Measurements from ENCODE around the gene GTF2A1. TPM values are rescaled to one million over a fixed set of nuclear protein-coding genes. Genes with fewer than 3 reads are reported as not detected.
A peak's percentile ranks its signal among the peaks of the same experiment; 100 is the strongest.

The GTF2A1 gene
- total RNA-seq, 2 donors from 2014 or later = 21.2 to 54.9 TPM

- Histone ChIP-seq H3K4me3 (no peak overlapping the region), H3K36me3 (no peaks in the 10 kb centered on the region), H3K27ac (peak overlapping the region in 1 of 2 donors; percentile 99), H3K27me3 (replicated peaks; ENCODE audit: insufficient read depth) (no peaks in the 10 kb centered on the region), H3K9me3 (no peaks in the 10 kb centered on the region), H3K4me1 (replicated peaks) (no peaks in the 10 kb centered on the region)
- WGBS = 75% methylated on average over 5 of the region's 5 CpGs
- TF ChIP-seq POLR2A (IDR thresholded peaks at IDR 0.05) (no peak), POLR2AphosphoS5 (IDR thresholded peaks at IDR 0.05) (no peak), CTCF (IDR thresholded peaks at IDR 0.05) (no peak)
- intact Hi-C loops (cut with DNase I) = no loop called here
- no peak for DNase-seq (ENCODE audit: low spot score)
Measured at GRCh38 chr14:81222126-81222525, 1.4 kb upstream of the GTF2A1 start.

- Histone ChIP-seq H3K4me3 (peak overlapping the region; percentile 69 to 73), H3K27ac (peak overlapping the region; percentile 98 to 99), H3K4me1 (replicated peaks) (no peaks in the 10 kb centered on the region), H3K27me3 (replicated peaks; ENCODE audit: insufficient read depth) (no peaks in the 10 kb centered on the region), H3K36me3 (no peaks in the 10 kb centered on the region), H3K9me3 (no peaks in the 10 kb centered on the region)
- DNase-seq (ENCODE audit: low spot score) = peak; percentile 6
- TF ChIP-seq POLR2AphosphoS5 (IDR thresholded peaks at IDR 0.05) = no peak
- no peak for TF ChIP-seq CTCF (IDR thresholded peaks at IDR 0.05)
- no peak for TF ChIP-seq POLR2A (IDR thresholded peaks at IDR 0.05)
- intact Hi-C loops (cut with DNase I) = no loop called here
- 27% methylated on average over 16 of the region's 16 CpGs for WGBS
Measured at GRCh38 chr14:81221579-81222102, 882 bp upstream of the GTF2A1 start.

- H3K4me1 ChIP-seq (replicated peaks) = no peaks in the 10 kb centered on the region
- intact Hi-C loops (cut with DNase I) = no loop called here
Measured at GRCh38 chr14:81220580-81220829, 254 bp downstream of the GTF2A1 start.

GRCh38 chr14:81219759-81220579 lies 790 bp downstream of the GTF2A1 start:
- H3K36me3 ChIP-seq = no peaks in the 10 kb centered on the region
- H3K4me1 ChIP-seq (replicated peaks) = no peaks in the 10 kb centered on the region
- DNase-seq (ENCODE audit: low spot score) = peak; percentile 9
- no peak for TF ChIP-seq POLR2AphosphoS5 (IDR thresholded peaks at IDR 0.05)
- peak overlapping the region; percentile 69 to 73 for H3K4me3 ChIP-seq
- 2% methylated on average over 64 of the region's 84 CpGs for whole genome bisulfite sequencing
- H3K9me3 ChIP-seq = no peaks in the 10 kb centered on the region
- peak overlapping the region; percentile 98 to 99 for H3K27ac ChIP-seq
- intact Hi-C loops (cut with DNase I) = no loop called here
- no peaks in the 10 kb centered on the region for H3K27me3 ChIP-seq (replicated peaks; ENCODE audit: insufficient read depth)

More at GRCh38 chr14:81220580-81220829, 254 bp downstream of the GTF2A1 start:
- H3K27me3 ChIP-seq (replicated peaks; ENCODE audit: insufficient read depth) = no peaks in the 10 kb centered on the region
- TF ChIP-seq POLR2A (IDR thresholded peaks at IDR 0.05) (no peak), POLR2AphosphoS5 (IDR thresholded peaks at IDR 0.05) (no peak), CTCF (IDR thresholded peaks at IDR 0.05) (no peak)
- no peaks in the 10 kb centered on the region for H3K36me3 ChIP-seq
- H3K27ac ChIP-seq = peak overlapping the region; percentile 98 to 99
- no peak for DNase-seq (ENCODE audit: low spot score)
- peak overlapping the region; percentile 69 to 73 for H3K4me3 ChIP-seq
- under 1% methylated on average over 13 of the region's 13 CpGs for WGBS
- H3K9me3 ChIP-seq = no peaks in the 10 kb centered on the region

GRCh38 chr14:81219210-81219758 lies 1.5 kb downstream of the GTF2A1 start:
- no peaks in the 10 kb centered on the region for H3K9me3 ChIP-seq
- peak overlapping the region; percentile 69 to 73 for H3K4me3 ChIP-seq
- intact Hi-C loops (cut with DNase I) = no loop called here
- DNase-seq (ENCODE audit: low spot score) = peak; percentile 97
- WGBS = 0% methylated on average over 29 of the region's 29 CpGs
- no peaks in the 10 kb centered on the region for H3K27me3 ChIP-seq (replicated peaks; ENCODE audit: insufficient read depth)
- TF ChIP-seq POLR2AphosphoS5 (IDR thresholded peaks at IDR 0.05) = peak; percentile 100
- TF ChIP-seq POLR2A (IDR thresholded peaks at IDR 0.05) = peak; percentile 100
- peak in 1 of 4 experiments; percentile 5 for TF ChIP-seq CTCF (IDR thresholded peaks at IDR 0.05)
- H3K4me1 ChIP-seq (replicated peaks) = no peaks in the 10 kb centered on the region
- H3K27ac ChIP-seq = peak overlapping the region; percentile 98 to 99
- H3K36me3 ChIP-seq = no peaks in the 10 kb centered on the region

Data from prostate gland (tissue), 2 donors.